Muscle of leg (tissue), 11 donors: ENCODE results near the gene MIGA2. TPM values are rescaled to one million over a fixed set of nuclear protein-coding genes. Genes with fewer than 3 reads are reported as not detected.
A peak's percentile ranks its signal among the peaks of the same experiment; 100 is the strongest.
"Not testable (repeated sequence)": the region's sequence is repeated elsewhere in the genome, so short reads cannot be mapped to it uniquely, and the experiment has no call there.

Experiments
- DNase-seq: peaks from one replicate; pipeline ENCODE4 v3.0.0; 2013
- H3K27ac ChIP-seq: one replicate; pipeline ENCODE4 v1.5.1; 2013; ENCODE audit warnings: mild to moderate bottlenecking, low read length, control low read depth
- H3K27me3 ChIP-seq: one replicate; pipeline ENCODE4 v1.6.1; 2013; ENCODE audit warnings: low read length; ENCODE audit not compliant: control insufficient read depth, insufficient read depth
- H3K36me3 ChIP-seq: one replicate; pipeline ENCODE4 v1.6.1; 2013; ENCODE audit warnings: low read length; ENCODE audit not compliant: control insufficient read depth, insufficient read depth
- H3K4me1 ChIP-seq: one replicate; pipeline ENCODE4 v1.6.1; 2013; ENCODE audit warnings: low read length; ENCODE audit not compliant: control insufficient read depth, insufficient read depth
- H3K4me3 ChIP-seq: one replicate; pipeline ENCODE4 v1.5.1; 2013; ENCODE audit warnings: low read length, control low read depth
- H3K9me3 ChIP-seq: replicated peaks from 2 replicates; pipeline ENCODE4 v1.6.1; 2013; ENCODE audit warnings: low read depth, low read length; ENCODE audit not compliant: control insufficient read depth
- WGBS: methylation state at CpG from one replicate; pipeline ENCODE4 v1.1.5; 2013; ENCODE audit warnings: missing lambda C conversion rate; ENCODE audit not compliant: insufficient coverage; 5-methylcytosine and 5-hydroxymethylcytosine counted together
- polyA plus RNA-seq, 8 donors: library from polyadenylated mRNA; unstranded; fragments of 120-200 nt; gene quantifications; one replicate each; pipeline versions ENCODE4 v1.2.1 to v1.2.3, GENCODE V29; 2013; ENCODE audit warnings: inconsistent platforms in 1 of 8, low replicate concordance in 1 of 8; ENCODE audit not compliant: insufficient read length in 8 of 8, insufficient read depth in 1 of 8
- total RNA-seq: library from RNA; stranded (reverse); fragments of 120-200 nt; gene quantifications from one replicate; pipeline ENCODE4 v1.2.4, GENCODE V29; 2013

Gene MIGA2
- total and polyA plus RNA-seq, 9 donors = 12.4 to 18.2 (median 14.7) TPM

DNA sequence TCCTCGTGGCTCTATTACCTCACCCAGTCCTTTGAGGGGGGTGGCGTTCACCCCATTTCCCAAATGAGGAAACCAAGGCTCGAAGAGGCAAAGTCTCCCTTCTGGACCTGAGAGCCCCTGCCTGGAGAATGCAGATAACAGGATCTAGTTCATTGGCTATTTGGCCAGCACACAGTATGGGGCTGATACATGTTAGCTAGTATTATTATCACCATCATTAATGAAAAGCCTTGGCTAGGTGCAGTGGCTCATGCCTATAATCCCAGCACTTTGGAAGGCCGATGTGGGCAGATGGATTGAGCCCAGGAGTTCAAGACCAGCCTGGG, 12.6 kb upstream of the MIGA2 start:
- Histone ChIP-seq H3K27ac (peak overlapping the region; percentile 92), H3K9me3 (no peaks in the 10 kb centered on the region), H3K4me1 (peaks cover 46% of the 10 kb centered on the region), H3K36me3 (peaks cover 14% of the 10 kb centered on the region), H3K27me3 (no peaks in the 10 kb centered on the region), H3K4me3 (no peak overlapping the region)
- no peak for DNase-seq
- no CpG with 5 or more reads among the region's 4 CpGs for whole genome bisulfite sequencing

DNA sequence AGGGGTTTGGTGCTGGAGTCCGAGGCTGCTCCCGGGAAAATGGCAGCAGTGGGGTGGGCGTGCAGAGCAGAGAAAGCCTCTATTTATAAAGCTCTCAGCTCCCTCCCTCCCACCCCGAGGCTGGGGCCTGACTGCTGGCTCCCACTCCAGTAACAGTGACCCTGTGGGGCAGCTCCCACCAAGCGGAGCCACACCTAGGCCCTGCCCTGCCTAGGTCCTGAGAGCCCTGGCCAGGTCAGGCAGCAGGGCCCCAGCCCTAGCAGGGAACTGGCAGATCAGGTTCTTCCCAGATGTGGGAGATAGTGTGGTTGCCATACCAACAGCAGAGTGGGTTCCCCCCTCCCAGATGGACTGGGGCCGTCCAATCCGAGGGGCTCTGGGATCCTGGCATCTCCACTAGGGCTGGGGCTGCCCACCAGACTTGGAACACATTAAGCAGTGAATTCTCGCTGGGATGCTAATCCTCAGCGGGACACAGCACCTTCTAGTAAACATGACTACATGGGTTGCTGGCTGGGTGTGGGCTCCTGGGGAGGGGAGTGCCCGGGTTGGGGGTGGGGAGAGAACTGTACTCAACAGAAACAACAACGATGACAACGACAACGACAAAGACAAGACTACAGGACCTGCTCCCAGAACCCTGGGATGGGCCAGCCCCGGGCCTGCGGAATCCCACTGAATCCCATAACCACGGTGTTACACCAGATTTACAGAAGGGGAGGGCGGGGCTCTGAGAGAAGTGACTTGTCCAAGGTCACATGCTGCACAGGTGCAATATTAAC, 9.8 kb upstream of the MIGA2 start:
- H3K4me1 ChIP-seq = peaks cover 48% of the 10 kb centered on the region

GRCh38 chr9:129027224-129027684, 9.2 kb upstream of the MIGA2 start:
- WGBS = 23% methylated on average over 7 of the region's 9 CpGs
- peak; percentile 55 for DNase-seq

More for the DNA sequence above, 9.8 kb upstream of the MIGA2 start:
- H3K4me3 ChIP-seq = peak overlapping the region; percentile 64
- H3K36me3 ChIP-seq = peaks cover 4% of the 10 kb centered on the region
- peak; percentile 55 for DNase-seq
- 28% methylated on average over 6 of the region's 17 CpGs for WGBS
- peak overlapping the region; percentile 84 for H3K27ac ChIP-seq
- H3K27me3 ChIP-seq = no peaks in the 10 kb centered on the region
- no peaks in the 10 kb centered on the region for H3K9me3 ChIP-seq

DNA sequence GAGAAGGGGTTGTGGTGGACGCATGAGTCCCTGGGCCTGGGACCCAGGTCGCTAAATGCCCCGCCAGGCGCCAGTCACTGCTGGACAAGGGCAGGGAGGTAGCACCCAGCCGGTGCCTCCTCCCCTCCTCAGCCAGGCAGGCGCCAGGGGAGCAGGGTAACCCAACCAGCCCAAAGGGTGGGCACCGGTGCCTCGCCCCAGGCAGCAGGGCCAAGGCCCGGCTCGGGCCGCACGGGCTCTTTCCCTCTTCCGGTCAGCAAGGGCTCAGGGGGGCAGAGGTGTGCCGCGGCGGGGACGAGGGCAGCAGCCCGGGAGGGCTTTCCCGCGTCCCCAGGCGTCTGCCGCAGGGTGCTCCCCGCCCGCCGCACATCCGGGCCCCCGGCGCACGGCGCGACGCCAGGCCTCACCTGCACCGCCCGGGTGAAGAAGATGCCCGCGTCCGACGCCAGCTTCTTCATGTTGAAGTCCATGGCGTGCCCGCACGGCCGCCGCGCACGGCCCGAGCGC, 8.7 kb upstream of the MIGA2 start:
- H3K4me3 ChIP-seq = peak overlapping the region; percentile 64
- DNase-seq = no peak
- peaks cover 37% of the 10 kb centered on the region for H3K4me1 ChIP-seq
- H3K36me3 ChIP-seq = no peaks in the 10 kb centered on the region
- H3K27me3 ChIP-seq = no peaks in the 10 kb centered on the region
- WGBS = 3% methylated on average over 38 of the region's 47 CpGs
- peak overlapping the region; percentile 84 for H3K27ac ChIP-seq
- no peaks in the 10 kb centered on the region for H3K9me3 ChIP-seq

More at GRCh38 chr9:129027224-129027684, 9.2 kb upstream of the MIGA2 start:
- Histone ChIP-seq H3K27ac (peak overlapping the region; percentile 84), H3K4me3 (peak overlapping the region; percentile 64), H3K36me3 (no peaks in the 10 kb centered on the region), H3K9me3 (no peaks in the 10 kb centered on the region), H3K4me1 (peaks cover 42% of the 10 kb centered on the region), H3K27me3 (no peaks in the 10 kb centered on the region)

DNA sequence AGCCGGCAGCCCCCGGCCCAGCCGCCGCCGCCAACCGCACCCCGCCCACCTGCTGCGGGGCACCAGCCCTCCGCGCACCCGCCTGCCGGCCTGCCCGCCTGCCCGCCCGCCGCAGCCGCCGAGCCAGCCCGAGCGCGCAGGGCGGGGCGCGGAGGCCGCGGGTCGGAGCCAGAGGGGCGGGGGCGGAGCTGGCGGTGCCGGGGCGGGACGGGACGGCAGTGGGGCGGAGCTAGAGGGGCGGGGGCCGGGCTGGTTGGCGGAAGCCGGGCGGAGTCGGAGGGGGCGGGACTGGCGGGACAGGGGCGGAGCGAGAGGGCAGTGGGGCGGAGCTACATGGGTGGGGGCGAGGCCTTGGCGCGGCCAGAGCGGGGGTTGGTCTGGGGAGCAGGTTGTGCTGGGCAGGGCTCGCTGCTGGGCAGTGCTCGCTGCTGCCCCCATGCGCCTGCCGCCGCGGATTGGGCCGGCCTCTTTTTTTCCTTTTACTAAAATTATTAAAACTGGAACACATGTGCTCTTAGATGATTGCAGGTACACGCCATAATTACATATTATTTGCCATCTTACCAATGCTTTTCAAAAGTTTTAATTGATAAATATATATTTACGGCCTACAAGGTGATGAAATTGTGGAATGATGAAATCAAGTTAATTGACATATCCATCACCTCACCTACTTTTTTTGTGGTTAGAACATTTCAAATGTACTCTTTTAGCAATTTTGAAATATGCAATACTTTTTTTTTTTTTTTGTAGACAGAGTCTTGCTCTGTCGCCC, 8.0 kb upstream of the MIGA2 start, which contains the start of gene SH3GLB2:
Gene SH3GLB2 (minus strand): TSS at position 140 of the 775 bp plus-strand sequence. CDS start 177 bp downstream, outside the sequence.
- H3K4me3 ChIP-seq = peak within 1 kb of the TSS; percentile 64
- peak; percentile 95 for DNase-seq
- no peaks in the 10 kb centered on the region for H3K27me3 ChIP-seq
- H3K27ac ChIP-seq = peak within 1 kb of the TSS; percentile 84
- under 1% methylated on average over 25 of the region's 60 CpGs for whole genome bisulfite sequencing
- H3K4me1 ChIP-seq = peaks cover 31% of the 10 kb centered on the region
- no peaks in the 10 kb centered on the region for H3K36me3 ChIP-seq
- no peaks in the 10 kb centered on the region for H3K9me3 ChIP-seq

DNA sequence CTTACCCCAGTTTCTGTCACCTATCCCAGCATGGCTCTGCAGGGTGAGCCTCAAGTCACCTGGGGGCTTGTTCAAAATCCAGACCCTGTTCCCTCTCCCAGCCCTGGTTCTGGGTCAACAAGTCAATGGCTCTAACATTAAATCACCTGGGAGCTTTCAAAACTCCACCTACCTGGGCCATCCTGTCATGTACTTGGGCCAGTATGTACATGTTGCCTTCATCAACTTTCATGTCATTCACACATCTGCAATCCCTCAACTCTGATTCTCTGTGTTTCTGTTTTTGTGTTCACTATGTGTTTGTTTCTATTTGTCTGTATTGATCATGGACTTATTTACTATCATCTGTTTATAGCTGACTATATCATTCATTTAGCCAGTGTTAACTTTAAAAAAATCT, 6.2 kb upstream of the MIGA2 start:
- Histone ChIP-seq H3K4me3 (no peak overlapping the region), H3K27ac (no peak overlapping the region), H3K4me1 (peaks cover 23% of the 10 kb centered on the region), H3K9me3 (no peaks in the 10 kb centered on the region), H3K27me3 (no peaks in the 10 kb centered on the region), H3K36me3 (no peaks in the 10 kb centered on the region)
- DNase-seq = no peak

GRCh38 chr9:129031514-129031913, 4.9 kb upstream of the MIGA2 start:
- 56% methylated on average over 2 of the region's 4 CpGs for WGBS
- no peak for DNase-seq
- no peak overlapping the region for H3K4me3 ChIP-seq
- peaks cover 20% of the 10 kb centered on the region for H3K4me1 ChIP-seq
- H3K27ac ChIP-seq = no peak overlapping the region
- no peaks in the 10 kb centered on the region for H3K36me3 ChIP-seq
- H3K9me3 ChIP-seq = no peaks in the 10 kb centered on the region
- no peaks in the 10 kb centered on the region for H3K27me3 ChIP-seq

DNA sequence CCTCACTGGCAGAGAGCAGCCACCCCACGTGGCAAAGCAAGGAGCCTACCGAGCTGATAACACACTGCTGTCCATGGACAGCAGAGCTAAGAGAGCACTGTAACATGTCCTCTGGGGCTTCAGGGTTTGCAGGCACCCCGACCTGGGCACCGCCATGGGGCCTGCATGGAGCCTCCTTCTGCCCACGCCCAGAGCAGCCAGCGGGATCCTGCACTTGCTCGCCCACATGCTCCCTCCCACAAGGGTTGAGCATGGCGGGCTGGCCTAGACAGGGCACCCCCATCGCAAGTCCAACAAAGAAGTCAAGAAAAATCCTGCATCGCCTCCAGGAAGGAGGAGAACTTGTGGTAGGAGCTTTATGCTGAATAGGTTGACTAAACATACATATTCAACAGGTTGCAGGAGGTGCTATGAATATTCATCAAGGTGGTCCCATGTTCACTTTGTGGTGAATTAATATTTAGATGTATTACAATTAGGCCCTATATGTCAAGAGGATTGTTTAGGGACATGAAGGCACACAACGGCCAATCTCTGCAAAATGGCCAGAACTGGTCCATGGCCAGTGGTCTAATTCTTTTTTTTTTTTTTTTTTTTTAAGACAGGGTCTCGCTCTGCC, 3.8 kb upstream of the MIGA2 start:
- 93% methylated on average over 4 of the region's 12 CpGs for WGBS
- Histone ChIP-seq H3K36me3 (no peaks in the 10 kb centered on the region), H3K4me3 (no peak overlapping the region), H3K9me3 (no peaks in the 10 kb centered on the region), H3K4me1 (peaks cover 17% of the 10 kb centered on the region), H3K27ac (no peak overlapping the region), H3K27me3 (no peaks in the 10 kb centered on the region)
- no peak for DNase-seq

GRCh38 chr9:129033216-129033615, 3.2 kb upstream of the MIGA2 start:
- H3K4me1 ChIP-seq = peaks cover 22% of the 10 kb centered on the region
- no peak overlapping the region for H3K4me3 ChIP-seq
- H3K36me3 ChIP-seq = no peaks in the 10 kb centered on the region
- H3K9me3 ChIP-seq = no peaks in the 10 kb centered on the region
- H3K27ac ChIP-seq = no peak overlapping the region
- H3K27me3 ChIP-seq = no peaks in the 10 kb centered on the region
- WGBS = 82% methylated on average over 5 of the region's 8 CpGs
- DNase-seq = no peak

- H3K4me3 ChIP-seq = peak overlapping the region; percentile 38
- 46% methylated on average over 8 of the region's 13 CpGs for WGBS
These were observed 588 bp upstream of the MIGA2 start for GRCh38 chr9:129035838-129036237.

More at GRCh38 chr9:129035838-129036237, 588 bp upstream of the MIGA2 start:
- not testable (repeated sequence) for DNase-seq, H3K27me3 ChIP-seq, H3K9me3 ChIP-seq, H3K36me3 ChIP-seq
- Histone ChIP-seq H3K4me1 (peaks cover 23% of the 10 kb centered on the region), H3K27ac (peak overlapping the region; percentile 92)
